IPS-11a (cell line): ENCODE results near the gene SAP30L.

Experiments used
- H3K4me3 ChIP-seq: one replicate; pipeline ENCODE4 v1.5.1; 2013; ENCODE audit warnings: low read depth, low read length, control low read depth

SAP30L gene

DNA sequence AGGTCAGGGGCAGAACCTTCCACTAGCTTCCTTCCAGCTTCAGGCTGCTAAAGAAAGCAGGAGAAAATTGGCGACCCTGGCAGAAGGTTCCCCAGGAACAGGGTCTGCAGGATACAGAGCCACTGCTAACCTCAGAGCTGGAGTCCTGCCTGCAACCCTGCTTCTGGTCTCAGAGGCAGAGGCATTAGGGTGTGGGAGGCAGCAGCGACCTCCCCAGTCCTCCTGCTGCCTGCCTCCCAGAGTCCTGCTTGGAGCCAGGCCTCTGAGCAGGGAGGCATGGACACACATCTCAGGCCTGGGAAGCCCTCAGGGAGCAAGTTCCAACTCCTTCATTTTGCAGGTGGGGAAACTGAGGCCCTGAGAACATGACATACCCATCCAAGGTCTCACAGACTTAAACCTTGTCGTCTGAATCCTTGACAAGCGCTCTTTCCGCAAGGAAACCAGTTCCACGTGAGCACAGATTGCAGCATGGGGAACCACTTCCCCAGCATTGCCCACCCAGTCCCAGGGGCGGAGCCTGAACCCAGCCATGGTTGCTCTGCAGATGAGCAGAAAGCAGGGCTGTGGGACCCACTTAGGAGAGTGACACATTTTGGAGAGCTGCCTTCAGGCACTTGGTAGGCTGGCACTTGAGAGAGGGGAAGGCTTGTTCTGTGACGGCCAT is 60.4 kb downstream of the SAP30L start:
- H3K4me3 ChIP-seq: no peak overlapping the region

DNA sequence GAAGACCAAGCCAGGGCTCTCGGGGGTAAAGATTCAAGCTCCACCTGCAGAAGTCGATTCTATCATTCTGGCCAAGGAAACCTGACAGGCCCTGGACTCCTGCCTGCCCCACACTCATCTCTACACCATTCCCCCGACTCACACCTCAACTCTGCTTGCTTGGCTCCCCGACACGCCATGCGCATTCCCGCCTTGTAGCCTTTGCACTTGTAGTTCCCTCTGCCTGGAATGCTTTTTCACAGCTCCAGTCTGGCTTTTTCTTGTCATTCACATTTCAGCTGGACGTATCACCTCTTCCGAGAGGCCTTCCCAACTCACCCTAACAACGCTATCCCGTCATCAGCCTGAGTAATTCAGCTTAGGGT is 60.9 kb downstream of the SAP30L start:
- H3K4me3 ChIP-seq: no peak overlapping the region

DNA sequence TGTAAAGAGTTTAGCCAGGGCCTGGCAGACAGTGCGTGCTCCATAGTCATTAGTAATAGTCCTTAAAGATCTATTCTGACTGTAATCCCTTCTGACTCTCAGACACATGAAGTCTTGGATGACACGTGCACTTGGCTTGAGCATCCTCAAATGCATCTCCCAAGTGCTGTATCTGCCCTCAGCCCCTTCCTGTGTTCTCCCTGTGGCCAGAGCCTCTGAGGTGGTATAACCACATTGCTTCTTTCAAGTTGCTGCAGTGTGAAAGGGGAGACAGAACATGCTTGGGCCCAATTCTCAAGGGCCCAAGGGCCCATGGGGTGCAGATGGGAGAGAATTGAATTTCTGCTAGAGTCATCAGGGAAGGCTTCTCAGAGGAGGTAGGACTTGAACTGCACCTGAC is 62.3 kb downstream of the SAP30L start:
- no peak overlapping the region for H3K4me3 ChIP-seq

DNA sequence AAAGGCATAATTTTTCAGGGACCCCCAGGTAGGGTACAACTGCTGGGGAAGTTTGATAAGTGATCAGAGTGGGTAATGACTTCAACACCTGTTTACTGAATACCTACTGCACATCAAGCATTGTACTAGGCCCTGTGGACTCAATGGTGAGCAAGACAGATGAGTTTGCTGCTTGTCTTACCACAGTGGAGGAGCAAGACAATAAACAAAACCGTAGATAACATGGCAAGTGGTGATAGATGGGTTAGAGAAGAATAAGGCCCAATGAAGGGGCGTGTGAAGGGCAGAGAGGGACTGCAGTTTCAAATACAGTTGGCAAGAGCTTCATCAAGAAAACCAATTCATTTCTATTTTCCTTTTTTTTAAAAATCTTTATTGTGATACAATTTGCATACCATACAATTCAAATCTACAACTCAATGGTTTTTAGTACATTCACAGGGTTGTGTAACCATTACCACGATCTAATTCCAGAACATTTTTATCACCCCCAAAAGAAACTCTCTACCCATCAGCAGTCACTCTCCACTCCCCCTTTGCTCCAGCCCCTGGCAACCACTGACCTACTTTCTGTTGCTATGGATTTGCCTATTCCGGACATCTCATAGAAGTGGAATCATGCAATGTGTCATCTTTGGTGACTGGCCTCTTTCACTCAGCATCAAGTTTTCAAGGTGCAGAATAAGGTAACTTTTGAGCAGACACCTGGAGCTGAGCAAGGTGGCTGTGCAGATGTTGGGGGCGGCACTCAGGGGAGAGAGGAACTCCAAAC is 64.2 kb downstream of the SAP30L start:
- H3K4me3 ChIP-seq: no peak overlapping the region
